Activated T-cell treated with anti-CD3 and anti-CD28 coated beads, Interleukin-2, amount 50 U/mL, for 1 hour (primary cell): ENCODE measurements around the gene SLC47A1.
"Not testable (repeated sequence)": the region's sequence is repeated elsewhere in the genome, so short reads cannot be mapped to it uniquely, and the experiment has no call there.

Experiments used
- DNase-seq: peaks from one replicate; pipeline ENCODE4 v3.0.0-alpha.2; 2020

The SLC47A1 gene

DNA sequence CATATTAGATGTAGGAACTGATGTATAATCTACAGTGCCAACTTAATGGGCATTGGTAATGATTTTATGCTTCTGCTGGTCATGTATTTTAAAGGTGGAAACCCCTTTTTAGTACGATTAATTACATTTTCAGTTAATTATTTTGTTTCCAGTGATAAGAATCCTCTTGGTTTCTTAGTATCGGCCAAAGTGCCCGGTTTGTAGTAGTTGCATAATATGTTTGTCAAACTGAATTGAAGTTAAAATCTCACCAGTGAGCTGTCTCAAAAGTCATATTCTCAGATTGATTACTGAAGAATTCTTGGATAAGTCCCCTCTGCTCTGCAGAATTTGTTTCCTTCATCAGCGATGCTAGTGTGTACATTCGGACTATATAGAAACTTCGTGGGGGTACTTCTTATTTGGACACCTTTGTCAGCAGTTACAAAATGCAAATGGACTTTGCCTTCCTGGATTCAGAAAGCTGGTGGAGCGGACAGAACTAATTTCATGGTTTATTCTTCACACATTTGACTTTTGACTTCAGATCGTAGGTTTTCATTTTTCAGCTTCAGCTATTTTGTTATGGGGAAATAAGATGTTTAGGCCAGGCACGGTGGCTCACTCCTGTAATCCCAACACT lies 28.2 kb downstream of the SLC47A1 start:
- DNase-seq = no peak

DNA sequence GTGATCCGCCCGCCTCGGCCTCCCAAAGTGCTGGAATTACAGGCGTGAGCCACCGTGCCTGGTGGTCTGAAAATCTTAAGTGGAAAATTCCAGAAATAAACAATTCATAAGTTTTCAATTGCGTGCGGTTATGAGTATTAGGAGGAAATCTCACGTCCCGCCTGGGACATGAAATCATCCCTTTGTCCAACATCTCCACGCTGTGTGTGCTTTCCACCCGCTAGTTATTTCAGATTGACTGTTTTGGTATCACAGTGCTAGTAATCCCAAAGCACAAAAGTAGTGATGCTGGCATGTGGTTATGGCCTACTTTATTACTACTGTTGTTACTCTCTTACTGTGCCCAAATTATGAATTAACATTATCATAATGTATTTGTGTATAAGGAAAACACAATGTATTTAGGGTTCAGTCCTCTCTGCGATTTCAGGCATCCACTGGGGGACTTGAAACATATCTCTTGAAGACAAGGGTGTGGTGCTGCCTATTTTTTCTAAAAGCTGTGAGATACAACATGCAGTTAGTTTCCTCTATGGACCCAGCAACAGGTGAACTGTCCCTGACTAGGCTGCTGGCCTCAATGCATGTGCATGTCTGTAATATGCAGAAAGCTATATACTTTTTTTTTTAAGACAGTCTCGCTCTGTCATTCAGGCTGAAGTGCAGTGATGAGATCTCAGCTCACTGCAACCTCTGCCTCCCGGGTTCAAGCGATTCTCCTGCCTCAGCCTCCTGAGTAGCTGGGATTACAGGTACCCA lies 32.3 kb downstream of the SLC47A1 start:
- DNase-seq = no peak

DNA sequence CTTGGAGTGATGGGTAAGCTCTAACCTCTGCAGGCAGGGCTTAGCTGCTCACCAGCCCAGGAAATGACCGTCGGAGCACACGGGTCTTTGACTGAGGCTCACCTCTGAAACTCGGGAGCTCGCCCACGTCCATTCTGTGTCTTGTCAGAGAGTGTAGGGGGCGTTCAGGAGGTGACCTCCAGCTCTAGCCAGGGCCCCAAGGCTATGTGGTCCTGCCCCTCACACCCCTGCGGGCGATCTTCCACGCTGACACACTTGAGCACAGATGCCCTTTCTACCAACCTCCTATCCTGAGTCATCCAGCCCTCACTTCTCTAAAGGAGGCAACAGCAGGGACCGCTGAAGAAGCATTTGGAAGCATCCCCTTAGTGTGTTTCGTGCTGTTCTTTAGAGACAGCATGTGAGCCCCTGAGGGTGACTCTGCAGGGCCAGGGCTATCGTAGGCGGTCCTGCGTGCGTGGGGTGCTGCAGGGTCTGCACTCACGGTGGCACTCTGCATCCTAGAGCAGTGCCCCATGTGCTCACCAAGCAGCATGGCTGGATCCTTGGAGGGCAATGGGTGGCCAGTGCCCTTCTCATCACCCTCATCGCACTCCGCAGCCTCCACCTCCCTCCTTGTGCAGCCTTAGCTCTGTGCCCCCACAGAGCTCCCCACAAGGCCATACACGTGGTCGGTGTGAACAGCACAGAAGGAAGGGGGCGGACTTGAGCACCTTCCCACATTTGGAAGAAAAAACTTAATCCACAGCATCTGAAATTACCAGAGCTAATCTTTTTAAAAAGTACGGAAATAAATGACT lies 33.8 kb downstream of the SLC47A1 start:
- no peak for DNase-seq

DNA sequence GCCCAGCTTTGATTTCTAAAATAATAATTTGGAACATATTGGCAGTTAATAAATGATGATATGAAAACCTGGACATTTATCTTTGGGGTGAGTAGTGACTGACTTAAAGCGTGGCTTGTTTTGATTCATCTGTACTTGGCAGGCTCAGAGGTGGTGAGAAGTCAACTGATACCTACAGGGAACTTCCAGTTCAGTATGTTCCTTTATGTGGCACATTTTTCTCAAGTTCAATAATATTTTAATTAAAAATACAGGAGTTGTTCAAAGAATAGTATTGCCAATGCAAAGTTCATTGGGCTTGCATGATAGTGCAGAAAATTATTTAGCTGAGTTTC lies 34.3 kb downstream of the SLC47A1 start:
- DNase-seq = no peak

DNA sequence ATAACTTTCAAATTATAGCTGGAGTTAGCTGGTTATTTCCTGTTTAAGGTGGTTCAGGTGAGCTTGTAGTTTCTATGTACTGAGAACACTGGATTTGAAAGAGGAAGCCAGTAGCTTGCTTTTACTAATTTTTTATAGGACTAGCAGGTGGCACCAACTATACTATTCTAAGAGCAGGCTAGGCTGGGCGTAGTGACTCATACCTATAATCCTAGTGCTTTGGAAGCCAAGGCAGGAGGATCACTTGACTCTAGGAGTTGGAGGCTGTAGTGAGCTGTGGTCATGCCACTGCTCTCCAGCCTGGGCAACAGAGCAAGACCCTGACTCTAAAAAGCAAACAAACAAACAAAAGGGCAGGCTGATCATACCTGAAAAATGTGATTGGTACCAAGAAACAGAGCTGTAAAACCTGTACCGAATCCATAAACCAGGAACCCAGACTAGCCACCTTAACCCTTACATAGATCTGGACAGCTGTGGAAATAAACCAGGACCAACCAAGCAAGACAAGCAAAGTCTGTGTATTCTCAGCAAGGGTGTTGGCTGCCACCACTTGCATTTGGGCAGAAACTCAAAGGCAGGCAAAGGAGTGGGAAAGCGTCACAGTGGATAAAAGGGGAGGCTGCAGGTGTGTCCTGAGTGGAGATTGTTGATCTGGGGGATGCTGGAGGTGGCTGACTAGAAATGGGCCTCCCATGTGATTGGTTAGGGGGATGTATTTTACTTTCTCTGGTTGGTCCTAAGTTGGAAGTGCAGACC lies 36.3 kb downstream of the SLC47A1 start:
- no peak for DNase-seq

DNA sequence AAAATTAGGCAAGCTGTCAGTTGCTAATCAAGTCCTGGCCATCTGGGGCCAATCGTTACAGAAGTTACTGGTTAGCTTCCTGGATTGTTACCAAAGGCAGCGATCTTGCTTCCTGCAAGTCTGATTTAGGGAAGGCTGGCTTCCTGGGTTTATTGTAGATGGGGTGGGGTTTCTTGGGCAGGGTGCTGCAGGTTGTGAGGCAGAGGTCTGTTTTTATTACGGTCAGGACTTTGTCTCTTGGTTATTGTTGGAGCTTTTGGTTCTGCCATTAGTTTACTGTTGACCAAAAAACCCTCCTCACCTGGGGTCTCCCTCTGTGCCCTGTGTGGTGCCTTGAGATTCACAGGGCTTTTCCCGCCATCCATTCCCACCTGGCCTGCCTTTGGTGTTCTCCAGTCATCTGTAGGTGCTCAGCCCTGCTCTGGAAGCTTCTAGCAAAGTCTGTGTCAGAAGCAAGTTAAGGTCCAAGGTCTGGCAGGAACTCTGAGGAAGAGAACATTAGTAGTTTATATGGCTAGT lies 36.9 kb downstream of the SLC47A1 start:
- DNase-seq = no peak

DNA sequence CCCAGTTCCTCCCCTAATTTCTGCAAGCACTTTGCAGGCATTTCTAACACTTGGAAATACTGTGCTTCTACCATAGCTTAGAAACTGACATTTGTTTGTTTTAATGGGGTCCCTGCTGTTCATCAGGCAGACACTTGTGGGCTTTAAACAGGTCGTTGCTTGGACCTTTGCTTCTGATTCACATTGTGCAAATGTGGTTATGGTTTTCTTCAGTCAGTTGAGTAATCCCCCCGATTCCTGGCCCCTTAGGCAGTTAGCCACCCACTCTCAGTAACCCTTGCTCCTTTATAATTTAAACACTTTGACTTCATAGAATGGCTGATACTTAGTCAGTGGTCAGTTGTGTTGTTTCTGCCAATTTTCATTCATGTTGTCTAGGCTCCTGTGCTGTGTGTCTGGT lies 39.4 kb downstream of the SLC47A1 start:
- DNase-seq = no peak

DNA sequence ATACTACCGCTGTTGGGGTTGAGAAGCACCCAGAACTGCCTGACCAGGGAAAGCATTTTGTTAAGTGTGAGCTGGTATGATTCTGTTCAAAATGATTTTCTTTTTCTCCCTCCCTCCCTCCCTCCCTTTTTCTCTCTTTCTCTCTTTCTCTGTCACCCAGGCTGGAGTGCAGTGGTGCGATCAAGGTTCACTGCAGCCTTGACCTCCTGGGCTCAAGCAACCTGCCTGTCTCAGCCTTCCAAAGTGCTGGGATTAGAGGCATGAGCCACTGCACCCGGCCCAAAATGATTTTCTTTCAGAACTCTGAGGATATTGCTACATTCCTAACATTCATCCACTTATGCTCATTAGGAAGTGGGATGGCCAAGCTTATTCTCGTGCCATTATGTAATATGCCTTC lies 41.3 kb downstream of the SLC47A1 start:
- no peak for DNase-seq

DNA sequence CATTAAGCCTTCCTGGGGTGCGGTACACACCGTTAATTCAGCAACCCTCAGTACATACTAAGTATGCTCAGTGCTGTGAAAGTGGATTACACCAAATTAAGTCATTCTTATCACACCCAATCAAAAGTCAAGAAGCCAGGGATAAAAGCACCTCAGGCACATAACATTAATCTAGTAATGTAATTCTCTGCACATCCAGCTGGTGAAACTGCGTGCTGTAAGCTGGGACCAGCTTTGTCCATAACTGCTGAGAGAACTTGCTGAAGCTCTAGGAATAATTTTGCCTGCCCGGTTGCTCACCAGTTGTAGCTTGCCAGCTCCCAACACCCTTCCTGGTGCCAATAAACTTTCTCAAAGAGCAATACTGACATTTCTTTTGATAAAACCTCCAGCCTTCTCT lies 44.9 kb downstream of the SLC47A1 start:
- DNase-seq = no peak

DNA sequence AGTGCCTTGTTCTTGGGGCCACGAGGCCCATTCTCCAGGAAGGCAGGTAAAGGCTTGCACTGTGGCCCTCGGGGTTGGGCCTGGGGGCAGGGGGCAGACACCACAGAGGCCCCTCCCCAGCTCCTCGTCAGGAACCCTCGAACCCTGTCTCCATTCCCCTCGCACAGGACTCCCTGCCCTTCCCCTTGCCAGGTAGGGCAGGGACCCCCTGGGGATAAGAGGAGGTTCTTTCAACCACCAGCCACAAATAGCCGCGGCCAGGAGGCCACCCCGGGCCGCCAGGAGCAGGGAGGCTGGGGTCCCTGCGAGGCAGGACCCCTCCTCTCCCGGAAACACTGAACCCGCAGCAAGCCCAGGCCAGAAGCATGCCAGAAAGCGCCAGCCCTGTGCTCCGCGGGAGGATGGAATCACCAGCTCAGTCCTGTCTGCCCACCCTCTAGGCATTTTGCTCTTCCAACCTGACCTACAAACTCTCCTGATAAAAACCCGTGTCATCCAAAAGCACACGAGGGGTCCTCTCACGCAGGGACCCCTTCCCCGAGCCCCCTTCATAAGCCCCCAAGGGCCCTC lies 45.6 kb downstream of the SLC47A1 start:
- DNase-seq = no peak

DNA sequence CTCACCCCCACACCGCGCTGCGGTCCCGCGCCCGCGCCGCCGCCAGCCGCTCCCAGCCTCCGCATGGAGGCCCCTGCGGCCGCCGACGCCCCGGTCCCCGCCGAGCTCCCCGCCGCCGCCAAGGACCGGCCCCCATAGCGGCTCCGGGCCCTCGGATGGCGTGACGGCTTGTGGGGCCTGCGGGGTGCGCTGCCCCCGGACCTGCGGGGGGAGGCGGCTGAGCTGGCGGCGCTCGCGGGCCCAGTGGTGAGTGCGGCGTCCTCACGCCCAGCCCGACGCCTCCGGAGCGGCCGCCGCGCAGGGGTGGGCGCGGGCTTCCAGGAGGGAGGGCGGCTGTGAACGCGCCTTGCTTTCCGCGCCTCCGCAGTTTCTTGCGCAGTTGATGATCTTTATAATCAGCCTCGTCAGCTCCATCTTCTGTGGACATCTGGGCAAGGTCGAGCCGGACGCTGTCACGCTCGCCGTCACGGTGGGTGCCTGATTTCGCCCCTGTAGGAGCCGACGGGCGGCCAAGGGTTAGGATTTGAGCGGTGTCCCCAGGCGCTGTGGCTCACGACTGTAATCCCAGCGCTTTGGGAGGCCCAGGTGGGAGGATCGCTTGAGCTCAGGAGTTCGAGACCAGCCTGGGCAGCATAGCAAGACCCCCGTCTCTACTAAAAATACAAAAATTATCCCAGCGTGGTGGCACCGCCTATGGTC lies 46.4 kb downstream of the SLC47A1 start:
- peak; percentile 22 for DNase-seq

DNA sequence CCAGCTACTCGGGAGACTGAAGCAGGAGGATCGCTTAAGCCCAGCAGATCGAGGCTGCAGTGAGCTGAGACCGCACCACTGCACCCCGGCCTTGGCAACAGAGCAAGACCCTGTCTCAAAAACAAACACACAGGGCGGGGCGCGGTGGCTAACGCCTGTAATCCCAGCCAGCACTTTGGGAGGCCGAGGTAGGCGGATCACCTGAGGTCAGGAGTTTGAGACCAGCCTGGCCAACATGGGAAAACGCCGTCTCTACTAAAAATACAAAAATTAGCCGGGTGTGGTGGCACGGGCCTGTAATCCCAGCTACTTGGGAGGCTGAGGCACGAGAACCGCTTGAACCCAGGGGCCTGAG lies 46.9 kb downstream of the SLC47A1 start:
- not testable (repeated sequence) for DNase-seq

DNA sequence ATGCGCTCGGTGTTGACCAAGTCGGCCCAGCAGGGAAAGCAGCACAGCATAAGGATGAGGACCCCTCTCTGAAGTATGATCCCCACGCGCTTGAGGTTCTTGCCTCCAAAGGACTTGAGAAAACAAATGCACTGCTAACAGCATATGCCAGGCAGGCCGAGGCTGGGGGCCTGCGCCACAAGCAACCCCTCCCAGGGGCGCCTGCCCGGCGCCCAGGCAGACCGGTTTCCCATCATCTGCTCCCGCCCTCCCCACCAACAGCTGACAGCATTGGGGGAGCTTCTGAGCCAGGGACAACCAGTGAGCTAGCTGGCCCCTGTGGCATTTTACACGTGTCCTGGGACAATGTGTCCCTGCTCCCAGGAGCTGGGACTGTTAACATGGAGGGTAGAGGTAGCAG lies 48.5 kb downstream of the SLC47A1 start:
- not testable (repeated sequence) for DNase-seq

DNA sequence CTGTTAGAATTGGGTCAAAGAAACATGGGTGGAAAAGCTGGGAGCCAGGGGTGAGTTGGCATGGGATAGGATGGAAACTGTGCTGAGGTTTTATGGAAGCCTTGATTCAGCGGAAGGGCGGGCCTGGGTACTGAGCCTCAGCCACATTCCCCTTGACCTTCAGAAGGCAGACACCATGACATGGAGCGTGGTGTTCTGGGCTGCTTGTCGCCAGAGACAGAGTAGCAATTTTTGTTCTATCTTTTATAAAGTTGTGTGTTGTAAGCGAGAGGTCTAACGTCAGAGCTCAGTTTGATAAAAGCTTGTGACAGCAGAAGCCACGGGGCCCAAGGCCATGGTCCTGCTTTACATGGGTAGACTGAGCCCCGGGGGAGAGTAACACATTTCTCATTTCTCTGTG lies 50.2 kb downstream of the SLC47A1 start:
- no peak for DNase-seq

DNA sequence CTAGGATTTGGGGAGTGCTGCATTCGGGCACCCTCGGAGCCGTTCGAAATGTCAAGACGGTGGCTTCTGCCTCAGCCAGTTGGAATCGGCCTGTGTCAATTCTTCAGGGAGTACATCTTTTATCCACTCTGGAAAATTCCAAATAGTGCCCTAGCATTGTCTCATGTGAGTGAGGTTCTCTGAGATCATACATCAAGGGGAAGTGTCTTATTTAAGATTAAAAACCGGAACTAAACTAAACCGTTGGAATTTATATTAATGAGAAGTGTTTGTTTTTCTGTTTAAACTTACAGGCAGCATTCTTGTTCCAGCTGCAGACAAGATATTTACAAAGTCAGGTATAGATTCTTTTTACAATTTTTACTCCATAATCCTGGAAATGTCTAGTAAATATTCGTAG lies 56.8 kb downstream of the SLC47A1 start:
- DNase-seq = no peak

DNA sequence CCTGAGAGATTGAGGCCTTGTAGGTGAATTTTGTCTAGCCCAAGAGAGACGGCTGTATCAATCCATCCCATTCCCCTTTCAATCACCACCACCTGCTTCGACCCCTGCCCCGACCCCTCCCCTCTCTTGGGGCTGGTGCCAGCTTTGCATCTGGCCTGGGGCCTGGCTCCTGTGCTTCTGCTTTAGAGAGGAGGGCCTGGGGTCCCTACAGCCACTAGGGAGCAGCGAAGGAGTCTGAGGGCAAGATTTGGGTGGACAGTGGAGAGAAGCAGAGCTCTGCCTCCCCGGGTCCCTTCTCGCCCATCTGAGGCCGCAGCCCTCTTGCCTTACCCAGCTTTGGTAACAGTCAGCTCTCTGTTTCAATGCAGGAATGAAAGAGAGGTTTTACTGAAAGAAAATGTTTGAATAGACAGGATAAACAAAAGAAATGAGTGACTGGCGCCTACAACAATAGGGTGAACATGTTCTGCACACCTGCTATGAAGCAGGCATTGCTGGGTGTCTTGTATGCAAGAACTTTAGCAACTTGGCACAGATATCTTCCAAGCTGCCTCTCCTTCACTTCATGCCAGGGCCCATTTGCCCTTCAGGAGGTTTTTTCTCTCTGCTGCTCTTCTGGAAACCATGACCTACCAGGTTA lies 57.4 kb downstream of the SLC47A1 start:
- DNase-seq = no peak

DNA sequence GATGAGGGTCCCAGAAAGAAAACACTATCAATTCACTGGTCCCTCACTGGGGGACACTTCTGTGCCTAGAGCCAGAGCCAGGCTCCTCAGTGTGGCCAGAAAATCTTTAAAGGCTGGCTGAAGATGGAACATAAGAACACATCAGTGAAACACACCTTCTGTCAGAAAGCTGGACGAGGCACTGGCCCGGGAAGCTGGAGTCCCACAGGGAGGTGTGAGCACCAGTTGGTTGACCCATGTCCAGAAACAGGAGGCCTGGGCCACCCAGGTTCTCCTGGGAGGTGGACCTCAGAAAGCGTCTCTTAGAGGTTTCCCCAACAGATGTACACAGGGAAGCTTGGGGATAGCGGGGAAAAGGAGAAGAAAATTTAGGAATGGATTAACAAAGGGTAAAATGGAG lies 58.7 kb downstream of the SLC47A1 start:
- no peak for DNase-seq

DNA sequence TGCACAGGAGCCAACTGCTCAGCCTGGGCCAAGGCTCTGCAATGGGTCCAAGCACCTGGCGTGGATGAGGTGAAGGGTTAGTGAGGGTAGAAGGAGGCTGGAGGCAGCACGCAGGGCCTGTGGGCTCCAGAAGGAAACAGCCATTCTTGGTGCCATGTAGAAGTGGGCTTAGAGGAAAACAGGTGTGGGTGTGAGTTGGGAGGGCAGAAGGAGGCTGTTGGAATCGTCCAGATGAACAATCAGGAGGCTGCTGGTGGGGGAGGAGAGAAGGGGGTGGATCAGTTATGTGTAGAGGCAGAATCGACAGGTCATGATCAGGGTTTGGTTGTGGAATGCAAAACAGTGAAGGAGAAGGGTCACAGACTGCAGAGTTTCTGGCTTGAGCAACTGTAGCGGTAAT lies 63.2 kb downstream of the SLC47A1 start:
- DNase-seq = no peak

DNA sequence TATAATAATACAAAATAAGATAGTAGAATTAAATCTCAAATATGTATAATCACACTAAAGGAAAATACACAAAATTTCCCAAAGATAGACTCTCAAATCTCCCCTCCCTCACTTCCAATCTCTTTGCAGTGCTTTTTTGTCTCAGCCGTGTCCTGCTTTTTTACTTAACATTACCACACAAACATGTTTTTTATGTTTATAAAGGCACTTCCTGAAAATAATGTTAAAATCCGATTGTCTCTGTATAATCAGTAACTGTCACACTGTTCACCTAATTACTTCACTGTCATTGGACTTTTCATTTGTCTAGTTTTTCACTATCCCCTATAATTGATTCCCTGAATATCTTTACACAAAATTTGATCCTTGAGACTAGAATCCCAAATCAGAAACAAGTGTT lies 76.7 kb downstream of the SLC47A1 start:
- no peak for DNase-seq

DNA sequence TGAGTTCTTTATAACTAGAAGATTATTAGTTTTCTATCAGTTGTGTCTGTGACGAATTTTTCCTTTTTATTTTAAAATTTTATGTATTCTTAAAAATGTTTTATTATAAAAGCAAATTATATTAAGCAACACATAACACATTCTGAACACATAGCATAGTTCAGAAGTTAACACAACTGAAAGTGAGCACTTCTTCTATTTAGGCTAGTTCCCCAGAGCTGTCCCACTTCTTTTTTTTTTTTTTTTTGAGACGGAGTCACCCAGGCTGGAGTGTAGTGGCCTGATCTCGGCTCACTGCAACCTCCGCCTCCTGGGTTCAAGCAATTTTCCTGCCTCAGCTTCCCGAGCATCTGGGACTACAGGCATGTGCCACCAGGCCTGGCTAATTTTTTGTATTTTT lies 77.2 kb downstream of the SLC47A1 start:
- DNase-seq = no peak

DNA sequence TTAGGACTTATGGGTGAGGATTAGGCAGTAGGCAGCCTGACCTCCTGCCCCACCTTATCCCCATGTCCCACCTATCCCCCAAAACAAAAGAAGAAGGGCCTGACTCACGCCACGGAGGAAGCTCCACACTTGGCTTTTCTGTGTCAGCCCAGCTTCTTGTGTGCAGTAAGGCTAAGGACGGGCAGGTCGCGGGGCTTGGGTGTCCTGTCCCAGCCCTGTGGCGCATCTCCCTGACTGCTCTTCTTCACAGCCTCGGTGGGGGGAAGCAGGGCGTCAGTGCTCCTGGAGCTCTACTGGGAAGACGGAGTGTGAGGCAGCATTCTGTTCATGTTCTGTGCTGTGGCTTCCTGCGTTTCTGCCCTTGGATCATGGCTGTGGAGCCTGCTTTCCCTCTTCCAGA lies 80.3 kb downstream of the SLC47A1 start:
- no peak for DNase-seq

DNA sequence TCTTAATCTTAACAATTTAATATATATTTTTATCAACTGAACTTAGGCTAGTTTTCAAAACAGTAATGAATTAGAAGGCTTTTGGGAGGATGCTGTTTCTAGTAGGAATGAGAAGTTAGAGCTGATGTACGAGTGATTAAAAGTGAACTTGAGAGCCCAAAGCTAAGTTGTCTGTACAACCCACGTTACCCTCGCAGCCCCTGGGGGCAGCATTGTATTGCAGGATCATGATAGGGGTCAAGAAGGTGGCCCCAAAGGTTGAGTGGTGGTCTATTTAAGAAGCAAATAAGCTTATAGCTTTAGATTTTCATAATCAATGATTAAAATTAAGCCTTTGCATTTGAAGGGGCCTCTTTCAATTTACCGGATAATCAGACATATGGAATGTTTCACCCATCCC lies 81.2 kb downstream of the SLC47A1 start:
- DNase-seq = no peak
